ENCODE measurements around the gene M1AP.
A peak's percentile ranks its signal among the peaks of the same experiment; 100 is the strongest.

The M1AP gene

DNA sequence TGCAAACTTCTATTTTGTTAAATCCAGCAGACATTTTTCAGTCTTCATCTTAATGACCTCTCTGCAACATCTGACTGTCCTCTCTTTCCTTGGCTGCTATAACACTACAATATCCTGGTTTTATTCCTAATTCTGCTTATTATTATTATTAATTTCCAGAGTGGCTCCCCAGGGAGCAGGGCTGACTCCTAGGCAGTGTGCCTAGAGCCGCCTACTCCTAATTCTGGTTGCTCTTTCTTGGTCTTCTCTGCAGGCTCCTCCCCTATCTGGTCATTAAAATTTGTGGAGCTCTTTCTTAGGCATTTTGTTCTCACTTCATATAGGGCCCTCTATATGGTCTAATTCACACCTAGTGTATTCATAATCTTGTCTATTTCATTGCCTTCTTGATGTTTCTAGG is 105.2 kb downstream of the M1AP start:
- ATAC-seq = no peak

DNA sequence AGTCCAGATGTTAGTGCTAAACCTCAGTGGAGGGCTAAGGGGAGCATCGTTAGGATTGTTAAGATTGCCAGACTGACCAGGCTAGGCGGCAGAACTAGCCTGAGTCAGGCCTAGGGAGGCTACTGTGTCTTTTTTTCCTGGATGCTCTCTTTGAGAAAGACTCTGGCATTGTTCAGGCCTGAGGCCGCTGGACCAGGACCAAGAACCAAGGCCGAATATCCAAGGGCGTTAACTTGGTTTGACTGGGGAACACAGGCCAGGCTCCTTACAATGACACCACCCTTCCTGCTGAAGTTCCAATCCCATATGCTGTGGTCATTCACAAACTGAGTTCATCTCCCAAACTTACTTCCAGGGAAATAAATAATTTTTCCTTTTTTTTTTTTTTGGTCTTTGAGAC is 107.8 kb downstream of the M1AP start:
- no peak for ATAC-seq

DNA sequence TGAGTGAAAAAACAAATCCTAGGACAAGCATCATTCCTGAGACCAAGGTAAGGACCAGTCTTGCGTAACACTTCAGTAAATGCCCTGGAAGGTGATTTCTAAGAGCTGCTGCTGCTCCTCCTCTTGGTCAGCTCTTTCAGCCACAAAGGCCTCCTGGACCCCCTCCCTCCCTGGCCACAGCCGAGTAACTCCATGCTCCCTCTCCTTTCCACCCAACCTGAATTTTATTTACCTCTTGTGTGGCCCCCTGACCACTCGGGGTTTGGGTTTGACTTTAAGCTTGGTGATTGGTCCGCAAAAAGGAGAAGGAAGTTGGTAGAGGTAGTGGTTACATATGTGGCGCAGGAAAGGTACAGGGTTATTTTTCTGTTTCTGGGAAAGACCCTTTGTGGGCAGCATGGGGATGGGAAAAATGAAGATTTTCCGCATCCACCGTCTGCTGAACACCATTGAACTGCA is 109.2 kb downstream of the M1AP start:
- no peak for ATAC-seq

DNA sequence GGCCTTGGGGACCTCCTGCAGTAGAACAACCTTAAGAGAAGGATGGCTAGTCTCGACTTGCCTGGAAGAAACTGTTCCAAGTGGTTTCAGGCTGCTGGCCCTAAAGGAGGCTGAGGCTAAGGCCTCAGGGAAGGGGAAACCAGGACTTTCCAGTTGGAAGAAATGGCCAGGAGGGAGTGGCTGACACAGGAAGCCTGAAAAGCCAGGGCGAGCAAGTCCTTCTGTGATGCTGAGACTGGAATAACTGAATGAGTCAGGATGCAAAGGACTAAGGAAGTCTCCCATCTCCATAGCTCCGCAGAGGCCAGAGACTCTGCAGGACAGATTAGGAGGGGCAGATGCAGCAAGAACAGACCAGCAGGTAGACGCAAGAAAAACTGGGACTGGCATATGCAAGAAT is 111.0 kb downstream of the M1AP start:
- ATAC-seq = no peak

DNA sequence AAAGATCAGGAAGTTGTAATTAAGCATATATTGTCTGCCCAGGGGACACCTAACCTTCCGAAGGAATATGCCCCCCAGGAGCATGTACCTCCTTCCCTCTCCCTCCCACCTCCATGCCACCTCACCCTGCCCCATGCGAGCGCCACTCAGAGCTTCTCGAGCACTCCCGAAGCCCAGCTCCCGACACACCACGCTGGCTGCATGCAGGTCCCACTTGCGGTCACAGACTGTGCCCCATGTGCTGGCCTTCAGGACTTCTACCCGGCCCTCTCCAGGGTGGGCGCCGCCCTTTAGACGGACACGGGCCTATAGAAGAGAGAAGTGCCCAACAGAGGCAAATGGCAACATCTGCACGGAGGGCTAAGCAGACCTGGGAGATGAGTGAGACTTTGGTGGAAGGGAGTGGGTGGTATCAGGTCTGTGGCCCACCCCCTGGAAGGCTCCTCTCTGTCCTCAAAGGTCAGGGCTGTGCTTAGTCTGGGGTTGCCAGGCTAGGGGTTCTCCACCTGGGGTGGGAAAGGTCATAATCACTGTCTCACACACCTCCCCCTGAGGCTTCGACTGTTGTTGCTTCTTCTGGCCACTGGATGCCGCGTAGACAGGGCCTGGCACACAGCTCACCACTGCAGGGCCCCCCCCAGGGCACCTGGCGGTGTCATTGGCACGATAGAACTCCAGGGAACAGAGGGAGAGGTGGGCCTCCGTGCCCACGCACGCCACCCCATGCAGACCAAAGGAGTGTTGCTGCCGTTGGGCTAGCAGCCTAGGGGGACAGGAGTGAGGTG is 111.8 kb downstream of the M1AP start:
- ATAC-seq = no peak

DNA sequence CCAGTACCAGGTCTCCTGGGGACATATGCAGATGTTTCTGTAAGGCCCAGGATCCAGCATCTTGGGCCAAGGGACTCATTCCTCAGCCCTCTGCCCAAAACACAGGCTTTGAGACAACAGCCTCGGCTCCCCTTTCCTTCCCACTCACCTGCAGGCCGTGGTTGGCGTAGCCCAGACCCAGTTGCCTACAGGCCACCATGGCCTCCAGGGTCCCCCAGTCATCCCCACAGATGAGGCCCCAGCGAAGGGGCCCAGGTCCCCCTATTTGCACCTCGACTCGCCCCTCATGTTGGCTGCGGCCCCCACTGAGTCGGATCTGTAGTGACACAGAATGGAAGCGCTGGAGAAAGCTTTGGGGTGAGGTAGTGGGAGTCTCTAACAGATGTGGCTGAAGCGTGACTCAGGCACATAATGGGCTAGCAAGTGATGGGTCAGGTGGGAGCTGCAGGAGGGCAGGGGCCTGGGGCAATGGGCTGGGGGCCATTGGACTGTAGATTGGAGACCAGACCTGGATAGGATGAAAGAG is 112.6 kb downstream of the M1AP start:
- no peak for ATAC-seq

DNA sequence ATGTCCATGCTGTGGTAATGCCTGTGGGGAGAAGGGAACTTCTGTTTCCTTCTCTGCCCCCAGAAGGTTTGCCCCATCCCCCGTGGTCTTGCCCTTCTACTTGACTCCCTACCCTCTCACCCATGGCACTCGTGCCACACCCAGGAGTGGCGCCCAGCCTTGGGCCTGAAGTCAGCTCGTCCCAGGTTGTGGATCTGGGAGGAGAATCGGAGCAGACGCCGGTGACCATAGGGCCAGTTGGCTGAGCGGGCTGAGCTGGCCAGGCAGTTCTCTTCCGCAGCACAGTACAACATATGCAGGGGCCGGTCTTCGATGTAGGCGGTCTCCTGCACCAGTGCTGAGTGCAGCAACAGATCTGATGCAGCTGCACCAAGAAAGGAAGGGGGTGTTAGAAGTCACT is 113.7 kb downstream of the M1AP start:
- ATAC-seq = no peak

DNA sequence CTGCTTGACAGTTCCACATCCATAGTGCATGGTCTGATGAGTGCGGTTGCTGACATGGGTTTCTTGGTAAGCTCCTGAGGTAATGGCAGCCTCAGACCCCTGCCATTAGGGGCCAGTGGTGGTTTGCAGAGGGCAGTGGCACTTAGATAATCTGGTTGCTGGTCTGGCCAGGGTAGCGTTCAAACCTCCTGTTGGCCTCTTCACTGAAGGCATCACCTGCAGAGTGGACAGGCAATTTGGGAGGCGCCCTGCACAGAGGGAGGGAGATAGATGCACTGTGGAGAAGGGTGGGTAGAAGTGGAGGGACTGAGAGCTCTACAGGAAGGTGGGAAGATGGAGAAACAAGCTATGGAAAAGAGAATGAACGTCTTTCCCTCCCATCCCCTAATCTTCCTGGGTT is 114.7 kb downstream of the M1AP start:
- no peak for ATAC-seq

DNA sequence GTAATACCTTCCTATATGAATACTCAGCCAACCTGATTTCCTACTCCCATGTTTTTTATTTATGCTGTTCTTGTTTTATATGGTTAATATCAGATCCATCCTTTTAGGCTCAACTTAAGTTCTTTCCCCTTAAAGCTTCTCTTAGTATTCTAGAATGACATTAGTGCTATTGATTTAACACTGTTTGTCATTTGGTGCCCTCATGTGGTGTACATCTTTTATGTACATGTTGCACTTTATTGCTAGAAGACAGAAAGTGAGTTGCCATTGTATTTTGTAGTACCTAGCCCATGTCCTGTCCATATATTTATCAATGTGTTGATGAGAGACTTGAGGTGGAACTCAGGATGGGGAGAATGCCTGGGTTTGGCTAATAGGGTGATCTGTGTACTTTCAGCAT is 115.9 kb downstream of the M1AP start:
- no peak for ATAC-seq

DNA sequence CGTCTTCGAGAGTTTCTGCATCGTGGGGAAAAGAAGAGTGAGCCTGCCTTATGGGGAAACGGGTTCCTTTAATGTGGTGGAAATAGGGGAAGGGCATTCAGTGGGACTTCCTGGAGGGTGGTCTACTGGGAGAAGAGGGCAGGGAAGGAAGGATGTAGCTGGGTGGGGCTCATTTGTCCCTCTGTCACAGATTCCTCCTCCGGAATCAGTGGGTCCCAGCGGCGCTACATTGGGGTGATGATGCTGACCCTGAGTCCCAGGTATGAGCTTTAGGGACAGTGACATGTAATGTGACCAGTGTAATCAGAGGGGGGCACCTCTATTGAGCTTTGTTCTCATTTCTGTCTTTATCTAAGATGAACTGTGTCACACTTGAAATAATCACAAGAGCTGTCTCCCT is 116.5 kb downstream of the M1AP start:
- no peak for ATAC-seq

DNA sequence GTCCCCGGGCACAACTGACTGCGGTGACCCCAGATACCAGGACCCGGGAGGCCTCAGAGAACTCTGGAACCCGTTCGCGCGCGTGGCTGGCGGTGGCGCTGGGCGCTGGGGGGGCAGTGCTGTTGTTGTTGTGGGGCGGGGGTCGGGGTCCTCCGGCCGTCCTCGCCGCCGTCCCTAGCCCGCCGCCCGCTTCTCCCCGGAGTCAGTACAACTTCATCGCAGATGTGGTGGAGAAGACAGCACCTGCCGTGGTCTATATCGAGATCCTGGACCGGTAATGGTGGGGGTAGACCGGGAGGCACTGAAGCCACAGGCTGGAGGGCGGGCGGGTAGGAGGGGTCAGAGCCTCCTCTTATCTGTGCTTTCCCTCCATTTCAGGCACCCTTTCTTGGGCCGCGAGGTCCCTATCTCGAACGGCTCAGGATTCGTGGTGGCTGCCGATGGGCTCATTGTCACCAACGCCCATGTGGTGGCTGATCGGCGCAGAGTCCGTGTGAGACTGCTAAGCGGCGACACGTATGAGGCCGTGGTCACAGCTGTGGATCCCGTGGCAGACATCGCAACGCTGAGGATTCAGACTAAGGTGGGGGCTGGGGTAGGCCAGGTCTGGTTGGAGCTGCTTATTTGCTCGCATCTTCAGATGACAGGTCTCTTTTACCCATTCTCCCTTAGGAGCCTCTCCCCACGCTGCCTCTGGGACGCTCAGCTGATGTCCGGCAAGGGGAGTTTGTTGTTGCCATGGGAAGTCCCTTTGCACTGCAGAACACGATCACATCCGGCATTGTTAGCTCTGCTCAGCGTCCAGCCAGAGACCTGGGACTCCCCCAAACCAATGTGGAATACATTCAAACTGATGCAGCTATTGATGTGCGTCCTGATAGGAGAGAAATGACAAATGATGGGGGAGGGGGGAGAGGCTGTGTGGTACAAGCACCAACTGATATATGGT is 117.6 kb downstream of the M1AP start:
- ATAC-seq = peak; percentile 5 to 12

DNA sequence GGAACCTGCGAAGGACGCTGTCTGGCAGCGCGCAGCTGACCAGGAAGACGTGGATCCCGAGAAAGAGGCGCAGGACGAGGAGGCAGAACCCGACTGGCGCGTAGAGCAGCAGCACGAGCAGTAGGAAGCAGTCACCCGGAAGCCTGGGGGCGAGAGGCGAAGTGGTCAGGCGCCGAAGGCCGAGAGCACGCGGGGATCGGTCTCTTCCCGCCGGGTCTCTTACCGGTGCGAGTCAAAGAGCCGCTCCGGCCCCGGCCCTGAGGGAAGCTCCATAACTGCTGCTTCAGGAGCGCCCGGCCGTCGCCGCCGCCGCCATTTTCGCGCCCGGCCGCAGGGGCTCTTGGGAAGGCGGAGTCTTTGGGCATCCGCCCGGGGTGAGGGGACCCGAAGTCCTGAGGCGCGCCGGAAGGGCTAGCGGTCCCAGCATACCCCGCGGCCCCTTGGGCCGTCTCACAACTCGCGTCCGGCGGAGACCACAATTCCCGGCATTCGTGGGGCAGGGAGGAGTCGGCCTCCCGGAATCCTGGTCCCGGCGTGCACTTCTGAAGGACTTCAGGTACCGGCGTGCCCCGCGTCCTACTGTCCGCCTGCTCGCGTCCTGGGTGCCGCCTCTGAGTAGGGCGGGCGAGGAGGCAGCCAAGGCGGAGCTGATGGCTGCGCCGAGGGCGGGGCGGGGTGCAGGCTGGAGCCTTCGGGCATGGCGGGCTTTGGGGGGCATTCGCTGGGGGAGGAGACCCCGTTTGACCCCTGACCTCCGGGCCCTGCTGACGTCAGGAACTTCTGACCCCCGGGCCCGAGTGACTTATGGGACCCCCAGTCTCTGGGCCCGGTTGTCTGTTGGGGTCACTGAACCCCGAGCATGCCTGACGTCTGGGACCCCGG is 118.5 kb downstream of the M1AP start, which contains the start of the genes AUP1 and HTRA2:
Gene AUP1, minus strand, starts transcription at position 350 of the 882 bp plus-strand sequence. Its CDS starts 77 bp downstream, at position 273.
Gene HTRA2, plus strand, starts transcription at position 577 of the 882 bp plus-strand sequence. Its CDS starts 74 bp downstream, at position 651.
- ATAC-seq = peak; percentile 90 to 93

DNA sequence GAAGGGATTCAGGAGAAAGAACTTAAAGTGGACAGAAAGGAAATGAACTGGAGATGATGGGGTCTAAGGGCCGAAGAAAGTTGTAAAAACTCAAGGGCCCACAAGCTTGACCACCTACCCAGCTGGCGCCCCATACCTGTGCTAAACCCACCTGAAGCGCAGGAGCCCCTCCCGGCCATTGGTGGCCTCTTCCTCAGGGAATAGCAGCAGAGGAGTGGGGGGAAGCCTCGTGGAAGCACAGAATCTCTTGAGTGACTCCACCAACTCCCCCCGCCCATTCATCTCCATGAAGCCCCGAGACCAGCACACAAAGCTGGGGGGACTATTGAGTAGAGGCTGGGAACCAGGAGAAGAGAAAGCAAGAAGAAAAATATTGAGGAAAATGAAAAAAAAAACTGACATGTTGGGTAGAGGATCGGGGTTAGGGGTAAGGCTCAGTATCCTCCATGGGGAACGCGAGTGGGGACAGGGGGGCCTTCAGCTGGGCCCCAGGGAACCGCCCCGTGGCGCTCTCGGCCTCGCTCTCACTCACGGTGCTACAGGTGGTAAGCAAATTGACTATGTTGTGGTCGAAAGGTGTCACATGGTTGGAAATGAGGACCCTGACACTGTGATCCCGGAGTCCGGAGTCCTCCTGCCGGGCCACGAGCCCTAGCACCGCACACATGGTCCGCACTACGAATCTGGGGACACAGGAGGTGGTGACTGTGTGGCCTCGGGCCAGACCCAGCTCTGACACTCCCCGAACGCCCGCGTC is 119.4 kb downstream of the M1AP start:
- ATAC-seq = peak; percentile 0 to 1

DNA sequence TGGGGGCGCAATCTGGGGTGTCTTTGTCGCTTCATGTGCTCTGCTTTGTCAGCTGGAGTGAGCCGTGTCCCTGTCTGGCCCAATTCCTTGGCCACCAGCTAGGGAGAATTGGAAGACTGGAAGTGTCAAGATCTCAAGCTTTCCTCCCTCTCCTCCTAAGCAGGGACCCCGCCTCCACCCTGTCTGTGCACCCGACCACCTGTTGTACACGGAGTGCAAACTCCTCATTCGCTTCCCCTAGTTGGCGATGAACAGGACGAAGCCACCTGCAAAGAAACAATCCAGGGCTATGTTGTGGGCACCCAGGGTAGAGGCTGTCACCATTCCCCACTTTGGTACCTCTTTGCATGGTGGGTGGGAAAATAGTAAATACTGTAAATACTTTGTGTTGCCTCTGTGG is 120.4 kb downstream of the M1AP start:
- ATAC-seq = no peak

DNA sequence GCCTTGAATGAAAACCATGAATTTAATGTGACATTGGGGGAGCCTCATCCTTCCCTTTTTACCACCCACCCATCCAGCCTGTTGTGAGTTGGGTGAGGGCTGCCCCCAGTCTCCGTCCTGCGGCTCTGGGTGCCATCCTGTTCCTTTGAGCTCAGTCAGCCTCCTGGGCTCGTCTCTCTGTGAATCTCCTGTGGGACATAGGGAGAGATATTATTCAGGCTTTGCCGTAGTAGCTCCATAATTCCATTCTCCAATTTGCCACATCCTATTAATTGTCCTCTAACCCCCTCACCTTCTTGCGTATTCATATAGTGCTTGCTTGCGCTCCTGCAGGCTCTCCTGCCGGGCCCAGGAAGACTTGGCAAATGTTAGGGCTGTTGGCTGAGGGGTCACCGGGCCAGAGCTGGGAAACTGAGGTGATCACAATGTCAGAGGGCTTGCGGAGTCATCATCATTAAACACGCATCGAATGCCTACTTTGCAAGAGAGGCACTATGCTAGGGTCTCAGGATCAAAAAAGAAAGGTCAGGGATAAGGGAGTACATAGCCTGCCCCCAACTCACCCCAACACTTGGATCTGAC is 121.4 kb downstream of the M1AP start:
- ATAC-seq = no peak

DNA sequence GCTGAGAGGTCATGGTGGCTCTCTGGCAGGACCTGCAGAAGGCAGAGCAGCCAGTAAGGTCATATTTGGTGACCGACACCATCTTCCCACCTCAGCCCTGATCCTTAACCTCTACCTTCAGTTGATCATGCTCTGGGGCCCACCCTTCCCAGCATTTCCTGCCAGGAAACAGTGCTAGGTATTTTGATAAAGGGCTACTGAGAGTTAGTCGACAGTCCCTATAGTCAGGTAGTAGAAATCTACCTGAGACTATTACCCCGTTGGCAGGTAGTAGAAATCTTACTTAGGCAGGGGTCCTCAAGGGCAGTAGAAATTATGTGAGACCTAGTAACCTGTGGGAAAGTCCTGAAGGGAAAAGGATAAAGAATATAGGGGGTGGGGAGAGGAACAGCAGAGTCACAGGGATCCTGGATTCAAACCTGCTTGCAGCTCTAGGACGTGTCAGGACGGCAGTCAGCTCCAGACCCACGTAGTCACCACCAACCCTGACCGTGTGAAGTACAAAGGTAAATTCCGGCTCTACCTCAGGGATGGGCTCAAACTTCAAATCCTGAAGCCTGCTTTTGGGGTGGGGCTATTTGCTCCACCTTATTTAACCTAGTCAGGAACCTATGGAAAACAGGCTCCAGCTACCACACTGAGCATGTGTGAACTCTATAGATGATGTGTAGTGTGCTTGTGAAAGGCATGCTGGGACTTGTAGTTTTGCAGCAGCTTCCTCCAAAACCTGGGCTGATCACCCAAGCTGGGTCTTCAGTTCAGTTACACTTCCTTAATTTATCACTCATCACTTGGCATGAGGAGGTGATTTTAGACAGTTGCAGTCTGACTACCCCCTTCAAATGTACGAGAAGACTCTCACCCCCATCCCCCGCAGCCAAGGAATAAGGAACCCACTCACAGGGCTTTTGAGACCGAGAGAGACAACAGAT is 122.1 kb downstream of the M1AP start, which contains the start of gene DQX1:
Gene DQX1, minus strand, starts transcription at position 515 of the 932 bp plus-strand sequence. Its CDS starts 502 bp downstream, at position 13.
- no peak for ATAC-seq

DNA sequence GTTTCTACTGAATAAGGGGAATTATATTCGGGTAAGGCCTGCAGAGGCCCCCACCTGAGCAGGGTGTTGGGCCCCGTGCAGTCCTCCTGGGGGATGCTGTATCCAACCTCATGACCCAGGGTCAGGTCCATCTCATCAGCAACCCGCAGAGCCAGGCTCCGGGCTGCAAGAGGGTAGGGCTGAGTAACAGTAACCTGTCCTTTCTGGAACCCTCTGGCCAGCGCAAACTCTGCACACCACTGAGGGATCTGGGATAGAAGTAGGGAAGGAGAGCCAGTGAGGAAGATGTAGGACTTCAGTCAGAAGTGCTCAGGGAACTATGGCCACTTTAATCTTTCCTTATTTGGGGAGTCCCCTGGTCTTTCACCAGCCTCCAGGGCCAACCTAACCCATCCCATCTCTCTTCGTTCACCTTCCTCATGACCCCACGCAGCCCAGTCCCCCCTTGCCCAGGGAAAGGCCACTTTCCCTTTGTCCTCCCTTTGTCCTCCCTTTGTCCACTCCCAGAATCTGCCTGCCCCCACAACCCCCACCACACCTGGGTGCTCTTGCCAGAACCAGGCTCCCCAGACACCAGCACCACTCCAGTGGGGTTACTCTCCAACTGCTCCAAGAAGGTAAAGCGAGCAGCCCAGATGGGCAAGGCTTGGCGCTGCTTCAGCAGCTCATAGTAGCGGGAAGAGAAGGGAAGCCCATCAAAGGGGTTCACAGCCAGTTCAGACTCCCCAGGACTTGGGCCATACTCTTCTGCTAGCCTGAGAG is 123.0 kb downstream of the M1AP start:
- no peak for ATAC-seq

DNA sequence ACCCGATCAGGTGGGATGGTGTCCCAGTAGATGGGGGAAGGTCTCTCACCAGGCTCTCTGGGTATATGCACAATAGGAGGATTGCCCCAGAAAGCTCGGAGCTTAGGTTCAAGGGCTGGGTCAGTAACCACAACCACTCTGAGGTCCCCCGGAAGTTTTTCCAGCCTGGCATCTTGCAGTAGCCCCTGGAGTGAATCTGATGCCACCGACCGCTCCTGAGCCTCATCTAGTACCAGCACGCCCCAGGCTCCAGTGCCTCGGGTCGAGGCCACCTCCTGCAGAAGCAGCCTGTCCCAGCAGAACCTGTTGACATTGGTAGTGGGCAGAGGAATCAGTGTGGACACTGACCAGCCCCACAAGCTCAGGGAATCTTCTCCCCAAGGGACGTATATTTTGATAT is 124.1 kb downstream of the M1AP start:
- ATAC-seq = no peak

DNA sequence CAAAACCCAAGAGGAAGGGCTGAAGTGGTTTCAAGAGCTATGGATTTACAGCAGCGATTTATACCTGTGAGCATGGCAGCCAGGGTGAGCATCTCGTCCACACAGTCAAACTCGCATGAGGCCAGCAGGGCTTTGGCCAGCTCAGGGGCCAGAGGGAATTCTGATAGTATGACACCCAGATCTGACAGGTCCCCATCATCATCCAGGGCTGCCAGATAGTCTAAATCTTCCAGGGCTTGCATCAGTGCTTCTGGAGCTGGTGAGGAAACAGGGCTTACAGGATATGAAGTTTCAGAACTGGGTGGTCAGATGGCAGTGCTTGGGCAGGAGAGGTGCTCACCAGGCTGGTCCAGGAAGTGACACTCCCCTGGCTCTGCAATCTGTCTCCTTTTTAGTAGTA is 125.6 kb downstream of the M1AP start:
- no peak for ATAC-seq

Data from activated CD4-positive, CD25-positive, alpha-beta regulatory T cell treated with anti-CD3 and anti-CD28 coated beads, Interleukin-2, amount 50 U/mL, for 24 hours (primary cell).